ENCODE results near the gene NAA60.

Gene NAA60

GRCh38 chr16:3511286-3512180, 68.1 kb downstream of the NAA60 start:
- no peak for DNase-seq

DNA sequence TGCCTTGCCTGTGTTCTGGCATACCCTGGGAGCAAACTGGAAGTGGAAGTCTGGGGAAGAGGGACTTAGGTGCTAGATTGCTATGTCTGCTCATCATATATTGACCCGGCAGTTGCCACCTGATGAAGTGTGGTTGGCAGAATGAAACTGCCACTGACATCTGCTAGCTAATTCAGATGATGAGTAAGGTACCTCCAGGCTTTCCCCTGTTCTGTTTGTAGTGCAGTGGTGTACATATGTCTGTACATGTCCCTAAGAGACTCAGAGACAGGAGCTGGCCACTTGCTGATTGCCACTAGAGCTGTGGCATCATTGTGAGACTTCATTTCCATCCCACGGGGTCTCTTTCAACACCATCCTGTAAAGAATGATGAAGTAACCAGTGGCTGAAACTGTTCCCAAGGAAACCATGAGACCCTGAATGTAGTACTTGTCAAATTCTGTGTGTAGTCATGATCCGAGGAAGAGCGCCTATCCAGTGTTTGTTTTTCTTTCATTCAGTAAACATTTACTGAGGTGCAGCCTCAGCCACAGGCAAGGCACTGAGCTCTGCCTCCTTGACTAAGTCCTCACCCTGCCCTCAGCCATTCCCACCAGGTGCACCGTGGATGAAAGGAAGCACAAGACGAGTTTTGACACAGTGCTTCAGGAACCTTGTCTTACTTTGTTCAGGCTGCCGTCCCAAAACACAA, 70.6 kb downstream of the NAA60 start:
- DNase-seq, result no peak

GRCh38 chr16:3514621-3515020, 71.1 kb downstream of the NAA60 start:
- peak; percentile 13 for DNase-seq

- no peak for DNase-seq
Observed at GRCh38 chr16:3515897-3516296, 72.4 kb downstream of the NAA60 start.

DNA sequence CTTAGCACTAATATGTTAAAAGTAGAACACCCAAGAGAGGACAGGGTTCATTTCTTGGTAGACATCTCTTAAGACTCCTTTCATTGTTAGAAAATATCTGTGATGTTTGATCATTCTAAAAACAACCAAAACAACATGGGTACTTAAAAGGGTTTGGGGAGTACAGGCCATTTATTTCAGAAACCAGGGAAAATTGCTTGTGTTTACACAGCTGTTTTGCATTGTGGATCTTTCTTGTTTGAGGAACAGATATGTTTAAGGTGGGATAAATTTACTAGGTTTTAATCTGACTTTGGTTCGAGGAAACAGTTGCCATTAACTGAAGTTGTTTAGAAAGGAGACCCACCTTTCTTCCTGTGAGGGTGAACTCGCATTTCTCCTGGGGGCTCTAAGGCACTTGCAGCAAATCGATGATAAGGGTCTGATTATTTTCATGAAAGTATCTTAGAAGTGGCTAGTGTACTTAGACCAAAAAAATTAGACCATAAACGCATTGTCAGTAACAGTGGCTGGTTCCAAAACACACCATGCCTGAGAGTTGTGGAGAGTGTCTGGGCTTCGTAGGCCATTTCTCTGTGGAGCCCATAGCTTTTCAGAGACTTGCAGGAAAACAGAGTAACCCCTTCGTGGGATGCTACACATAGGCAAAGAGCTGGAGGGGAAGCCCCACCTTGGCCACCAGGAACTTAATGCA, 75.0 kb downstream of the NAA60 start:
- DNase-seq, result no peak

DNA sequence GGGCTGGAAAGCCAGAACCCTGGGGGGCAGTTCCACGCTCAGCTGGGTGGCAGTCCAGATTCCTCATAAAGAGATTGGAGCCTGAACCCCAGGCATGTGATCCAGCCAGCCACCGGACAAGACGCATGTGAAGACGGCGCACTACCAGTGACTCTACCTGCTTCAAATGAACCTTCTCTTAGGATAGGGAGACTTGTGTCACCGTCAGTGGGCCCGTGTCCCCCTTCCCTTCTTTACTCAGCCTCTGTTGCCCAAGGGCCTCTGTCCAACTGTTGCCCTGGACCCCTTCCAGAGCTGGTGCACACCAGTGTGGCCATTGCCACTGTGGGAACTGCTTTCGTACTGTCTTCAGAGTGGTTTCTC, 75.5 kb downstream of the NAA60 start:
- no peak for DNase-seq

- no peak for DNase-seq
Observed at GRCh38 chr16:3519581-3519980, 76.1 kb downstream of the NAA60 start.

DNA sequence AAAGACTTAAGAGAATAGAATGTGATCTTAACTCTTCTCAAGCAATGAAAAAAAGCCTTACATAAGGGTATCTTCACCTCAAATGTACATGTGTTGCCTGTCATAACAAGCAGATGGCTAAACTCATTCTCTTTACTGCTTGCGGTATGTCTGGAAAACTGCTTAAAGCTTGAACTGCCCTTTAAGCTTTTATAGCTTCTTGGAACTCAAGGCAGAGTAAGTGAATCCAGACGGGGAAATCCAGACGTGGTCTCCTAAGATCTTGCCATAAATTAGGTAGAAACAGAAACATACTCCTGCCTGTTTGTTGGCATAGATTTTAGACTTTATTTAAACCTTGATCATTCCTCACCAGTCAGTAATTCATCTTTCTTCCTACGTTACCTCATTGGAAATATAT, 76.9 kb downstream of the NAA60 start:
- no peak for DNase-seq

- DNase-seq, result no peak
Observed at GRCh38 chr16:3520841-3521240, 77.4 kb downstream of the NAA60 start.

GRCh38 chr16:3523281-3523680, 79.8 kb downstream of the NAA60 start:
- no peak for DNase-seq

DNA sequence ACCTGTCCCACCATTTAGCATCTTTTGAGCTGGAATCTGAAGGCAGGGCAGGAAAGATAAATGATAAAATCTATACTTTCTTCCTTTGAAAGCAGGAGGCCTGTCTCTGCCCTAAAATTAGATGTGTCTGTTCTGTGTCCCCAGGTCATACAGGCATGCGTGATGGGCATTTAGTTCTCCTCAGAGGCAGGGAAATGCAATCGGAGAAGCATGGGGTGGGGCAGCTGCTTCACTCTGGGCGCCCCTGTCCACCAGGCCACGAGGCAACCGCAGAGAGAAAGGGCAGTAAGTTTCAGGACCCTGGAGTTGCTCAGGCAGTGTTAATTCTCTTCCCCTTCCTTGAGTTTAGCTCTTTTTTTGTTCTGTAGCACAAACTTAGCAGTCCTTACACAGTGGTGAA, 82.5 kb downstream of the NAA60 start:
- DNase-seq, result no peak

DNA sequence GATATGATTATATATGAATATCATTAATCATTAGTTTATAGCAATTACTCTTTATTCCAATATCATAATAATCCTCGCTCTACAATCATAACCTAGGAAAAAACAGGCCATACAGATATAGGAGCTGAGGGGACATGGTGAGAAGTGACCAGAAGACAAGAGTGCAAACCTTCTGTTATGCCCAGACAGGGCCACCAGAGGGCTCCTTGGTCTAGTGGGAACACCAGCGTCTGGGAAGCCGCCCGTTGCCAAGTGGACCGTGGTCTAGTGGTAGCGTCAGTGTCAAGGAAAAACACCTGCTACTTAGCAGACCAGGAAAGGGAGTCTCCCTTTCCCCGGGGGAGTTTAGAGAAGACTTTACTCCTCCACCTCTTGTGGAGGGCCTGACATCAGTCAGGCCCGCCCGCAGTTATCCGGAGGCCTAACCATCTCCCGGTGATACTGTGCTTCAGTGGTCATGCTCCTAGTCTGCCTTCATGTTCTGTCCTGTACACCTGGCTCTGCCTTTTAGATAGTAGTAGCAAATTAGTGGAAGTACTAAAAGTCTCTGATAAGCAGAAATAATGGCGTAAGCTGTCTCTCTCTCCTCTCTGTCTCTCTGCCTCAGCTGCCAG, 83.8 kb downstream of the NAA60 start:
- peak; percentile 65 for DNase-seq

- DNase-seq, result no peak
Observed at GRCh38 chr16:3528406-3528805, 84.9 kb downstream of the NAA60 start.

DNA sequence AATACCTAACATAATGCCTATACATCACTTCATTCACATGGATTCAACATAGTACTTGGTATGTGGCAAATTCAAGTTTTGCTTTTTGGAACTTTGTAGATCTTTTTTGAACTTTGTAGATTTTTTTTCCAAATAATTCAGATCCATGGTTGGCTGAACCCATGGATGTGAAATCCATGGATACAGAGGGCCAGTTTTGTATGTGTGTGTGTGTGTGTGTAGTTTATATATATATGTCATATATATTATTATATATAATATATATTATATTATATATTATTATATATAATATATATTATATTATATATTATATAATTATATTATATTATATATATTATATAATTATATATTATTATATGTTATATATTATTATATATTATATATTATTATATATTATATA, 85.7 kb downstream of the NAA60 start:
- DNase-seq, result no peak

DNA sequence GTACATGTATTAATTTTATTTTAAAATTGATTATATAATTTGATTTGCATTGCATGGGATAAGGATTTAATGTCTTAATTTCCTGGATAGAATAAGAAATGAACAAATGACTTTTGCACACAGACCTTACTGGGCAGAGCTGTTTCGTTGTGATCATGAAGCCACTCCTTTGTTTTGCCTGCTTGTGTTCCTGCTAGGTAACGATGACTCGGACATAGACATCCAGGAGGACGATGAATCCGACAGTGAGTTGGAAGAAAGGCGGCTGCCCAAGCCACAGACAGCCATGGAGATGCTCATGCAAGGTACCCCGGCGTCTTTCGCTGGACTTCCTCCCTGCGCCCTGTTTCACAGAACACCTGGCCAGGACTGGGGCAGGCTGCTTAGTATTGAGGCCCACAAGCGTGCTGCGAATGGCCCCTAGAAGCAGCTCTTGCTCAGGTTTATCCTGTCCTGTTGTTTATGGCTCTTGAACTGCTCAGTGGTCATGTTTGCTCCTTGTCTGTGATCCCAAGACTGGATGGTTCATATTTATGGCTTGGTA, 87.0 kb downstream of the NAA60 start:
- no peak for DNase-seq

DNA sequence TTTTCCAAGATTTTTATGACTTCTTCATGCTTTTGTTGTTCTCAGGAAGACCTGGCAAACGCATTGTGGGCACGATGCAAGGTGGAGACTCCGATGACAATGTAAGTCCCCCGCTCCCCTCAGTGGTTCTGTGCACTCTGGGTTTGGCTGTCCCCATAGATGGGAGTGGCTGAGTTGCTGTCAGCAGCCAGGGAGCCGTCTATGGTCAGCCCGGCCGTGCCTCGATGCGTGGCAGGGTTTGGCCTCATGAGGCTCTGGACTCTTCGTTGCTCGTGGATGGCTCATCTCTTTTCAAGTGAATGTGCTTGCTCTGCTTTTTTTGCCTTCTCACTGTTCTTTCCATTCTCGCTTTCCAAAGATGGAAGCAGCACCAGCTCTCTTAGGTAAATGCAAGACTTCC, 89.3 kb downstream of the NAA60 start:
- DNase-seq, result no peak

GRCh38 chr16:3534126-3534525, 90.6 kb downstream of the NAA60 start:
- DNase-seq, result no peak

GRCh38 chr16:3536271-3536731, 92.8 kb downstream of the NAA60 start:
- DNase-seq, result no peak
